HUES48 (cell line): Measurements from ENCODE around the gene CIRBP.
A peak's percentile ranks its signal among the peaks of the same experiment; 100 is the strongest.

Experiments used
- H3K27ac ChIP-seq: one replicate; pipeline ENCODE4 v1.7.0; 2013; ENCODE audit warnings: low read depth, low read length, inconsistent platforms
- H3K27me3 ChIP-seq: 2 replicates; pipeline ENCODE4 v1.6.1; 2013; ENCODE audit warnings: mild to moderate bottlenecking, low read length; ENCODE audit not compliant: control insufficient read depth, insufficient read depth
- H3K36me3 ChIP-seq: 2 replicates; pipeline ENCODE4 v1.6.1; 2013; ENCODE audit warnings: low read length; ENCODE audit not compliant: control insufficient read depth, insufficient read depth
- H3K4me1 ChIP-seq: 2 replicates; pipeline ENCODE4 v1.6.1; 2013; ENCODE audit warnings: mild to moderate bottlenecking, low read length; ENCODE audit not compliant: control insufficient read depth, insufficient read depth
- H3K4me3 ChIP-seq: 2 replicates; pipeline ENCODE4 v1.5.1; 2013; ENCODE audit warnings: mild to moderate bottlenecking, low read depth, low read length
- H3K9ac ChIP-seq: 2 replicates; pipeline ENCODE4 v1.6.1; 2013; ENCODE audit warnings: mild to moderate bottlenecking, low read depth, low read length, moderate library complexity
- H3K9me3 ChIP-seq: 2 replicates; pipeline ENCODE4 v1.6.1; 2013; ENCODE audit warnings: low read length; ENCODE audit not compliant: control insufficient read depth, insufficient read depth

CIRBP gene

GRCh38 chr19:1238369-1239303, 30.5 kb upstream of the CIRBP start:
- H3K27ac ChIP-seq: peak overlapping the region; percentile 14

DNA sequence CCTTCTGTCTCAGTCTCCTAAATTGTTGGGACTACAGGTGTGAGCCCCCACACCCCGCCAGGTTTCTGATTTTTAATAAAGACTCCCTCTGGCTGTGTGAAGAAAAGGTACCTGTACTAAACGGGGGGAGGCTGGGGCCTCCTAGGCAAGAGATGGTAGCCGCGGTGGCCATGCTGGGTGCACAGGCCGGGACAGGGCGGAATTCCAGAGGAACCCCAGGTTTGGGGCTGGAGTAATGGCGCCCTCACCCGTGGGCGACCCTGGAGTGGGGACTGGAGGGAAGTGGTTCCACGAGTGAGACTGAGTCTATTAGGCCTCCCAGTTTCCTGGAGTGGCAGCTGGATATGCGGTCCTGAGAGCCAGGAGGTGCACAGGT, 29.7 kb upstream of the CIRBP start:
- Histone ChIP-seq H3K4me3 (no peak overlapping the region; the same call in 1 of the 2 replicates), H3K27ac (peak overlapping the region; percentile 64), H3K36me3 (peaks cover 15% of the 10 kb centered on the region), H3K27me3 (no peaks in the 10 kb centered on the region), H3K4me1 (0 out of 2 replicates have a peak, but pooled peaks cover 5% of the 10 kb centered on the region), H3K9ac (no peak overlapping the region), H3K9me3 (no peaks in the 10 kb centered on the region)

More at GRCh38 chr19:1238369-1239303, 30.5 kb upstream of the CIRBP start:
- Histone ChIP-seq H3K36me3 (peaks cover 23% of the 10 kb centered on the region), H3K9me3 (no peaks in the 10 kb centered on the region), H3K4me3 (peak overlapping the region; percentile 78), H3K9ac (no peak overlapping the region), H3K4me1 (0 out of 2 replicates have a peak, but pooled peaks cover 5% of the 10 kb centered on the region), H3K27me3 (no peaks in the 10 kb centered on the region)

GRCh38 chr19:1239796-1240737, 29.1 kb upstream of the CIRBP start:
- H3K9me3 ChIP-seq: no peaks in the 10 kb centered on the region
- H3K27me3 ChIP-seq: no peaks in the 10 kb centered on the region
- H3K9ac ChIP-seq: peak overlapping the region; percentile 62
- peak overlapping the region; percentile 67 for H3K4me3 ChIP-seq
- peak overlapping the region; percentile 64 for H3K27ac ChIP-seq
- peaks cover 10% of the 10 kb centered on the region for H3K36me3 ChIP-seq
- H3K4me1 ChIP-seq: 0 out of 2 replicates have a peak, but pooled peaks cover 5% of the 10 kb centered on the region

GRCh38 chr19:1240925-1241324, 28.2 kb upstream of the CIRBP start:
- Histone ChIP-seq H3K27me3 (no peaks in the 10 kb centered on the region), H3K9ac (no peak overlapping the region), H3K36me3 (peaks cover 1% of the 10 kb centered on the region; the same call in 1 of the 2 replicates), H3K4me1 (0 out of 2 replicates have a peak, but pooled peaks cover 5% of the 10 kb centered on the region), H3K9me3 (no peaks in the 10 kb centered on the region), H3K4me3 (no peak overlapping the region), H3K27ac (no peak overlapping the region)

DNA sequence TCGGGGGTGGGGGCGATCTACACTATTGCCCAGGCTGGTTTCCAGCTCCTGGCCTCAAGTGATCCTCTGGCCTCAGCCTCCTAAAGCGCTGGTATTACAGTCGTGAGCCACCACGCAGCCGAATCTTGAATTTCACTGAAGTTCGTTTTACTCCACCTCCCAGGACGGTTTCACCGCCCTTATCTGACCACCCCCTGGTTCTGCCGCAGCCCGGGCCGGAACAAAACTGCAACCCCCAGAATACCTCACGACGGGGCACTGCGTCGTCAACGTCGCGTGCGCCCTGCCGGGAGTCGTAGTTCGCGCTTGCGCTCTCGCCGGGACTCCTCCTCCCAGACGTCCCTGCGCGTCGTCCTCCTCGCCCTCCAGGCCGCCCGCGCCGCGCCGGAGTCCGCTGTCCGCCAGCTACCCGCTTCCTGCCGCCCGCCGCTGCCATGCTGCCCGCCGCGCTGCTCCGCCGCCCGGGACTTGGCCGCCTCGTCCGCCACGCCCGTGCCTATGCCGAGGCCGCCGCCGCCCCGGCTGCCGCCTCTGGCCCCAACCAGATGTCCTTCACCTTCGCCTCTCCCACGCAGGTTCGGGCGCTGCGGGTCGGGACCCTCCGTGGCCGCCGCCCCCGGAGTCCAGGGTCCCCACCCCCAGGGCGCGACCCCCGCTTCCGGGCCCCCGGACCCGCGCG, 27.6 kb upstream of the CIRBP start, which contains the start of gene ATP5F1D:
Gene ATP5F1D (plus strand): TSS at position 335 of the 679 bp plus-strand sequence. CDS start 100 bp downstream, at position 435.
- H3K9ac ChIP-seq: peak within 1 kb of the TSS; percentile 17; the same call in 1 of the 2 replicates
- H3K9me3 ChIP-seq: no peaks in the 10 kb centered on the region
- no peaks in the 10 kb centered on the region for H3K27me3 ChIP-seq
- 0 out of 2 replicates have a peak, but pooled peaks cover 2% of the 10 kb centered on the region for H3K4me1 ChIP-seq
- H3K4me3 ChIP-seq: peak within 1 kb of the TSS; percentile 69
- peak within 1 kb of the TSS; percentile 31 for H3K27ac ChIP-seq
- H3K36me3 ChIP-seq: no peaks in the 10 kb centered on the region

GRCh38 chr19:1243768-1244692, 25.1 kb upstream of the CIRBP start:
- H3K36me3 ChIP-seq: no peaks in the 10 kb centered on the region
- no peak overlapping the region for H3K9ac ChIP-seq
- peak overlapping the region; percentile 58 for H3K27ac ChIP-seq
- no peaks in the 10 kb centered on the region for H3K9me3 ChIP-seq
- 0 out of 2 replicates have a peak, but pooled peaks cover 2% of the 10 kb centered on the region for H3K4me1 ChIP-seq
- H3K27me3 ChIP-seq: no peaks in the 10 kb centered on the region
- no peak overlapping the region for H3K4me3 ChIP-seq

DNA sequence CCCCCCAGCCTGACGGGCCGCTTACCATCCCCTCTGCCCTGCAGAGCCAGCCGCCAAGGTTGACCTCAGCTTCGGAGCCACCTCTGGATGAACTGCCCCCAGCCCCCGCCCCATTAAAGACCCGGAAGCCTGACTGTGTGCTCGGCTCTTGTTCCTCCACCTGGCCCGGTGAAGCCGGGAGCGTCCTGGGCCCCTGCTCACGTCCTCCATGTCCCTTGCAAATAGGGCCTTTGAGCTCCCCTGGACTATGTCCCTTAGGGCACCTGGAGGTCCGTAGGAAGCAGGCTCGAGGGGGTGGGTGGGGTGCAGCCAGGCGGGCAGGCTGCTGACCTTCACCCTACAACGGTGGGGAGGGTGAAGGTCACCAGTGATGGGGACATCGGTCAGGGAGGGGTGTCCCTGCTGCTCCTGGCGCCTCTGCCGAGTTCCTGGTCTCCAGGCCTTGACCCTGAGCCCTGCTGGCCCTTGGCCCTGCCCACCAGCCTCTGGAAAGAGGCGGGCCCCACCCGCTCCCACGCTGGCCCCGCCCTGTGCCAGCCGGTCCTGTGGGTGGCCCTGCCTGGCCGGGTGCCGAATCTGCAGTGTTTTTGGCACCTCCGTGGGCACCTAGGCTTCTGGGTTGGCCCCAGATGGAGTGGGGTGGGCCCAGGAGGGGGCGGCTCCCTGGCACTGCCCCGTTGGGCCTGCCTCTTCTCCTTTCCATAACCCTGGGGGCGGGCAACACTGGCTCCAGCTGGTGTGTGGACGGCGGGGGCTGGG, 24.3 kb upstream of the CIRBP start:
- Histone ChIP-seq H3K4me3 (no peak overlapping the region), H3K27ac (peak overlapping the region; percentile 58), H3K4me1 (0 out of 2 replicates have a peak, but pooled peaks cover under 1% of the 10 kb centered on the region)

GRCh38 chr19:1245494-1246264, 23.5 kb upstream of the CIRBP start:
- Histone ChIP-seq H3K4me1 (no peaks in the 10 kb centered on the region), H3K36me3 (no peaks in the 10 kb centered on the region), H3K27ac (no peak overlapping the region), H3K27me3 (no peaks in the 10 kb centered on the region), H3K9ac (no peak overlapping the region), H3K4me3 (no peak overlapping the region), H3K9me3 (no peaks in the 10 kb centered on the region)

More for the DNA sequence above, 24.3 kb upstream of the CIRBP start:
- H3K9me3 ChIP-seq: no peaks in the 10 kb centered on the region
- H3K36me3 ChIP-seq: no peaks in the 10 kb centered on the region
- H3K27me3 ChIP-seq: no peaks in the 10 kb centered on the region
- no peak overlapping the region for H3K9ac ChIP-seq
